ENCODE results near the gene S100P. TPM values are rescaled to one million over a fixed set of nuclear protein-coding genes. Genes with fewer than 3 reads are reported as not detected.

S100P gene
- total RNA-seq, 2 donors from 2014 or later = 1.2 TPM; not detected in 1

- H3K27ac ChIP-seq = no peak overlapping the region
- no peaks in the 10 kb centered on the region for H3K27me3 ChIP-seq (replicated peaks; ENCODE audit: insufficient read depth)
- no peak for TF ChIP-seq CTCF (IDR thresholded peaks at IDR 0.05)
- H3K4me3 ChIP-seq = no peak overlapping the region
- DNase-seq (ENCODE audit: low spot score) (no peak), ATAC-seq (ENCODE audit: insufficient number of reproducible peaks, low FRiP score, low read depth) (no peak)
- no peaks in the 10 kb centered on the region for H3K36me3 ChIP-seq
- peaks cover 9 to 12% of the 10 kb centered on the region in 2 donors for H3K4me1 ChIP-seq (ENCODE audit: control insufficient read depth in 1 of 2, low read depth in 2 of 2)
- H3K9me3 ChIP-seq = no peaks in the 10 kb centered on the region
Observed at GRCh38 chr4:6731780-6732179, 38.1 kb downstream of the S100P start.

GRCh38 chr4:6732441-6733357 is 39.0 kb downstream of the S100P start:
- Histone ChIP-seq H3K4me3 (peak overlapping the region; percentile 28), H3K27ac (peak overlapping the region; percentile 69 to 75), H3K36me3 (no peaks in the 10 kb centered on the region), H3K4me1 (ENCODE audit: control insufficient read depth in 1 of 2, low read depth in 2 of 2) (peaks cover 9 to 12% of the 10 kb centered on the region in 2 donors), H3K27me3 (replicated peaks; ENCODE audit: insufficient read depth) (no peaks in the 10 kb centered on the region), H3K9me3 (no peaks in the 10 kb centered on the region)
- no peak for TF ChIP-seq CTCF (IDR thresholded peaks at IDR 0.05)
- ATAC-seq (ENCODE audit: insufficient number of reproducible peaks, low FRiP score, low read depth) (peak; percentile 33), DNase-seq (ENCODE audit: low spot score) (no peak)

GRCh38 chr4:6733358-6734164 is 39.9 kb downstream of the S100P start:
- H3K27ac ChIP-seq = peak overlapping the region; percentile 69 to 75
- H3K9me3 ChIP-seq = no peaks in the 10 kb centered on the region
- H3K27me3 ChIP-seq (replicated peaks; ENCODE audit: insufficient read depth) = no peaks in the 10 kb centered on the region
- DNase-seq (ENCODE audit: low spot score) (no peak), ATAC-seq (ENCODE audit: insufficient number of reproducible peaks, low FRiP score, low read depth) (no peak)
- no peak overlapping the region for H3K4me3 ChIP-seq
- peaks cover 9 to 12% of the 10 kb centered on the region in 2 donors for H3K4me1 ChIP-seq (ENCODE audit: control insufficient read depth in 1 of 2, low read depth in 2 of 2)
- TF ChIP-seq CTCF (IDR thresholded peaks at IDR 0.05) = no peak
- no peaks in the 10 kb centered on the region for H3K36me3 ChIP-seq

- no peak for DNase-seq (ENCODE audit: low spot score)
- TF ChIP-seq CTCF (IDR thresholded peaks at IDR 0.05) = no peak
- Histone ChIP-seq H3K27ac (no peak overlapping the region), H3K36me3 (no peaks in the 10 kb centered on the region), H3K27me3 (replicated peaks; ENCODE audit: insufficient read depth) (no peaks in the 10 kb centered on the region), H3K9me3 (no peaks in the 10 kb centered on the region), H3K4me3 (no peak overlapping the region), H3K4me1 (ENCODE audit: control insufficient read depth in 1 of 2, low read depth in 2 of 2) (peaks cover 9 to 12% of the 10 kb centered on the region in 2 donors)
- no peak for ATAC-seq (ENCODE audit: insufficient number of reproducible peaks, low FRiP score, low read depth)
Observed at GRCh38 chr4:6734165-6734786, 40.6 kb downstream of the S100P start.

GRCh38 chr4:6739920-6740319 is 46.2 kb downstream of the S100P start:
- H3K9me3 ChIP-seq = no peaks in the 10 kb centered on the region
- H3K4me1 ChIP-seq (ENCODE audit: control insufficient read depth in 1 of 2, low read depth in 2 of 2) = no peaks in the 10 kb centered on the region
- H3K36me3 ChIP-seq = no peaks in the 10 kb centered on the region
- DNase-seq (ENCODE audit: low spot score) (no peak), ATAC-seq (ENCODE audit: insufficient number of reproducible peaks, low FRiP score, low read depth) (no peak)
- no peaks in the 10 kb centered on the region for H3K27me3 ChIP-seq (replicated peaks; ENCODE audit: insufficient read depth)
- no peak overlapping the region for H3K27ac ChIP-seq
- no peak overlapping the region for H3K4me3 ChIP-seq
- TF ChIP-seq CTCF (IDR thresholded peaks at IDR 0.05) = no peak
